ENCODE results near the gene AQP4.

GRCh38 chr18:26803643-26804042 is 61.9 kb downstream of the AQP4 start:
- TF ChIP-seq POLR2AphosphoS5 (IDR thresholded peaks at IDR 0.05; ENCODE audit: borderline replicate concordance, low read depth, low read length): no peak
- no peak for TF ChIP-seq EZH2 (IDR thresholded peaks at IDR 0.05)
